CD4-positive, alpha-beta T cell (primary cell): ENCODE results near the gene CYTH2. TPM values are rescaled to one million over a fixed set of nuclear protein-coding genes. Genes with fewer than 3 reads are reported as not detected.

Experiments used
- ATAC-seq: fragments of 200-7000 bp; cut with Tn5 transposase; one replicate; pipeline ENCODE4 v1.10.0; 2022; ENCODE audit warnings: mild to moderate bottlenecking; ENCODE audit not compliant: poor library complexity
- CTCF ChIA-PET: fragments of 350-600 bp; sonication (Branson Sonifier 250); formaldehyde crosslinking; loops from one replicate; lab custom pipeline; 2021; ENCODE audit warnings: antibody characterized with exemption, inconsistent platforms; lab: Charles Lee
- POLR2A ChIA-PET: fragments of 350-600 bp; sonication (Branson Sonifier 250); formaldehyde crosslinking; loops from one replicate; lab custom pipeline; 2021; ENCODE audit warnings: antibody characterized with exemption, inconsistent platforms; lab: Charles Lee
- DNase-seq, 14 experiments: peaks; one replicate each; pipeline ENCODE4 v3.0.0-alpha.2; 2013 to 2020; ENCODE audit warnings: mixed read lengths in 2 of 14
- H3K27ac ChIP-seq, 2 donors: one replicate each; pipeline versions ENCODE4 v1.5.1 to v1.7.0; 2013; ENCODE audit warnings: low read length in 2 of 2, low read depth in 1 of 2, mild to moderate bottlenecking in 1 of 2
- H3K27me3 ChIP-seq, 2 experiments: 1 replicate in 1 of 2; 2 replicates in 1 of 2; pipeline versions ENCODE4 v1.6.1 to v1.7.0; 2013; ENCODE audit warnings: low read length in 2 of 2, control low read depth in 1 of 2, mild to moderate bottlenecking in 1 of 2, moderate library complexity in 1 of 2; ENCODE audit not compliant: insufficient read depth in 2 of 2, control insufficient read depth in 1 of 2
- H3K36me3 ChIP-seq: one replicate; pipeline ENCODE4 v1.6.1; 2013; ENCODE audit warnings: low read length, control low read depth; ENCODE audit not compliant: insufficient read depth
- H3K4me1 ChIP-seq: one replicate; pipeline ENCODE4 v1.6.1; 2013; ENCODE audit warnings: low read length, control low read depth; ENCODE audit not compliant: insufficient read depth
- H3K4me3 ChIP-seq: one replicate; pipeline ENCODE4 v1.5.1; 2013; ENCODE audit warnings: mild to moderate bottlenecking, low read length, moderate library complexity
- H3K9me3 ChIP-seq, 2 experiments: 1 replicate in 1 of 2; 2 replicates in 1 of 2; pipeline versions ENCODE4 v1.6.1 to v1.7.0; 2013; ENCODE audit warnings: low read length in 2 of 2, mild to moderate bottlenecking in 2 of 2, control low read depth in 1 of 2, moderate library complexity in 1 of 2; ENCODE audit not compliant: control insufficient read depth in 1 of 2, insufficient read depth in 1 of 2
- H3K27ac Mint-ChIP-seq: one replicate; pipeline ENCODE4 v1.8.0; 2020; ENCODE audit warnings: mixed read lengths
- H3K27me3 Mint-ChIP-seq: one replicate; pipeline ENCODE4 v1.8.0; 2021; ENCODE audit warnings: mixed read lengths
- H3K36me3 Mint-ChIP-seq: one replicate; pipeline ENCODE4 v1.8.0; 2021; ENCODE audit warnings: low read depth, mixed read lengths
- H3K4me1 Mint-ChIP-seq: one replicate; pipeline ENCODE4 v1.8.0; 2021; ENCODE audit warnings: low read depth, mixed read lengths
- H3K4me3 Mint-ChIP-seq: one replicate; pipeline ENCODE4 v1.8.0; 2020; ENCODE audit warnings: mild to moderate bottlenecking, mixed read lengths
- H3K9me3 Mint-ChIP-seq: one replicate; pipeline ENCODE4 v1.8.0; 2020; ENCODE audit warnings: mixed read lengths
- CTCF ChIP-seq: fragments of 200-600 bp; IDR thresholded peaks from one replicate; pipeline ENCODE4 v1.8.0; 2022; ENCODE audit warnings: antibody characterized with exemption, mild to moderate bottlenecking
- intact Hi-C, 2 experiments: fragments of 100-400 bp; cut with DNase I in 1 of 2; cut with micrococcal nuclease in 1 of 2; formaldehyde crosslinking; loops; one replicate each; pipeline versions ENCODE4 v1.15.1 to v1.9.0; 2023 to 2025; cut with DNase I, micrococcal nuclease
- total RNA-seq, 174 experiments: library from RNA in 2 of 174; stranded (reverse) in 2 of 174; gene quantifications; one replicate each; pipeline ENCODE4 v1.2.3 and lab custom pipeline; 2021 to 2026

The CYTH2 gene
- total RNA-seq, 2 experiments from 2014 or later = 23.4 to 25.3 TPM

DNA sequence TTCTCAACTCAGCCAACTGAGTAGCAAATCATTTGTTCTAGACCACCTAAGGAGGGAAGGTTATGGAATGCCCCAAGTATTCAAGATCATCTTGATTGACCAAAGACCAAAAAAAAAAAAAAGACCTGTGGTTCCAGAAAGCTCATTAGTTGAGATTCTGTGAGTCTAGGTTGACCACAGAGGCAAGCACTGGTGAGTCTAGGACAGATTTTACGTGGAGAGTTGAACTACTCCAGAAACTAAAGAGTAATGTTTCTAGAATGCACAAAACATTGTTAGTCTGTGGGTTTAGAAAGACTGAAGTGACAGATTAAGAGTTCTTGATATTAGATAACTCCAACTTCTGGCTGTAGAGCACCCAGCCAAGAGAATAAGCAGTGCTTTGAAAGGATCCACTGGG, 4.0 kb upstream of the CYTH2 start:
- H3K27ac ChIP-seq = no peak overlapping the region
- no peaks in the 10 kb centered on the region for H3K9me3 ChIP-seq
- Mint-ChIP-seq H3K4me1 (peaks cover 13% of the 10 kb centered on the region), H3K4me3 (no peak overlapping the region), H3K27me3 (no peaks in the 10 kb centered on the region), H3K27ac (no peak overlapping the region), H3K9me3 (no peaks in the 10 kb centered on the region), H3K36me3 (peaks cover 12% of the 10 kb centered on the region)
- ATAC-seq = no peak
- no peak for TF ChIP-seq CTCF
- intact Hi-C loops = loop anchor here in 1 of 2 experiments (5.0 kb wide), 1 partner anchor 133 kb away; no protein-coding TSS in a partner anchor
- CTCF ChIA-PET = no interaction called here
- DNase-seq = no peak
- no peaks in the 10 kb centered on the region for H3K27me3 ChIP-seq
- H3K36me3 ChIP-seq = no peaks in the 10 kb centered on the region
- POLR2A ChIA-PET = no interaction called here
- H3K4me1 ChIP-seq = peaks cover 13% of the 10 kb centered on the region
- H3K4me3 ChIP-seq = no peak overlapping the region

GRCh38 chr19:48466561-48467325, 2.4 kb upstream of the CYTH2 start:
- intact Hi-C loops = loop anchor here in 1 of 2 experiments (5.0 kb wide), 1 partner anchor 134 kb away; no protein-coding TSS in a partner anchor
- ATAC-seq (no peak), DNase-seq (no peak)
- no peak overlapping the region for H3K27ac Mint-ChIP-seq
- Histone ChIP-seq H3K9me3 (no peaks in the 10 kb centered on the region), H3K4me1 (peaks cover 20% of the 10 kb centered on the region), H3K27me3 (no peaks in the 10 kb centered on the region), H3K36me3 (peaks cover 14% of the 10 kb centered on the region), H3K27ac (no peak overlapping the region), H3K4me3 (no peak overlapping the region)
- H3K9me3 Mint-ChIP-seq = no peaks in the 10 kb centered on the region
- POLR2A ChIA-PET = interaction anchor here (0.5 kb wide), 1 partner anchor 21 kb away, joined by 3 read pairs; no protein-coding TSS in a partner anchor
- peaks cover 21% of the 10 kb centered on the region for H3K36me3 Mint-ChIP-seq
- peaks cover 21% of the 10 kb centered on the region for H3K4me1 Mint-ChIP-seq
- H3K27me3 Mint-ChIP-seq = no peaks in the 10 kb centered on the region
- CTCF ChIA-PET = no interaction called here
- TF ChIP-seq CTCF = no peak
- H3K4me3 Mint-ChIP-seq = no peak overlapping the region

- Mint-ChIP-seq H3K9me3 (no peaks in the 10 kb centered on the region), H3K36me3 (peaks cover 40% of the 10 kb centered on the region), H3K4me3 (peak overlapping the region; percentile 90), H3K27me3 (no peaks in the 10 kb centered on the region), H3K4me1 (peaks cover 21% of the 10 kb centered on the region), H3K27ac (peak overlapping the region; percentile 82)
- H3K36me3 ChIP-seq = peaks cover 34% of the 10 kb centered on the region
- no peak for TF ChIP-seq CTCF
- ATAC-seq = peak; percentile 89
- peak overlapping the region; percentile 25 to 79 for H3K27ac ChIP-seq
- peak; percentile 98 to 100 (median 99) for DNase-seq
- POLR2A ChIA-PET = no interaction called here
- no peaks in the 10 kb centered on the region for H3K27me3 ChIP-seq
- intact Hi-C loops = loop anchor here (1.0 to 5.0 kb wide), 5 partner anchors 23 to 524 kb away; partner anchors contain the start of genes GRWD1 (in 1 of the 2), GYS1 (in 1 of the 2), RUVBL2 (in 1 of the 2) and TMEM143 (in 1 of the 2)
- CTCF ChIA-PET = no interaction called here
- no peaks in the 10 kb centered on the region for H3K9me3 ChIP-seq
- H3K4me1 ChIP-seq = peaks cover 22% of the 10 kb centered on the region
- peak overlapping the region; percentile 96 for H3K4me3 ChIP-seq
These were observed 339 bp upstream of the CYTH2 start for GRCh38 chr19:48468772-48469288.
